Nephron (organoid): ENCODE measurements around the gene PAFAH1B2.

Experiments
- H3K27ac Mint-ChIP-seq, 3 experiments: 2 replicates each; pipeline ENCODE4 v1.8.0; 2020; ENCODE audit warnings: mixed read lengths in 3 of 3, mild to moderate bottlenecking in 2 of 3, moderate library complexity in 1 of 3
- H3K27me3 Mint-ChIP-seq: 2 replicates; pipeline ENCODE4 v1.8.0; 2021; ENCODE audit warnings: low read depth, mild to moderate bottlenecking, moderate library complexity, mixed read lengths
- H3K36me3 Mint-ChIP-seq: 2 replicates; pipeline ENCODE4 v1.8.0; 2020; ENCODE audit warnings: low read depth, mixed read lengths
- H3K4me1 Mint-ChIP-seq: 2 replicates; pipeline ENCODE4 v1.8.0; 2020; ENCODE audit warnings: mixed read lengths
- H3K4me3 Mint-ChIP-seq, 3 experiments: 2 replicates each; pipeline ENCODE4 v1.8.0; 2020; ENCODE audit warnings: mild to moderate bottlenecking in 3 of 3, mixed read lengths in 3 of 3, moderate library complexity in 2 of 3
- H3K9me3 Mint-ChIP-seq: 2 replicates; pipeline ENCODE4 v1.8.0; 2020; ENCODE audit warnings: mixed read lengths
- CTCF ChIP-seq, 3 experiments: fragments of 200-600 bp; sonication (generic); IDR thresholded peaks; one replicate each; pipeline ENCODE4 v1.5.0; 2021; ENCODE audit warnings: antibody characterized with exemption in 3 of 3; ENCODE audit not compliant: unreplicated experiment in 3 of 3

PAFAH1B2 gene

GRCh38 chr11:117183724-117184349, 39.8 kb downstream of the PAFAH1B2 start:
- H3K4me3 Mint-ChIP-seq: no peak overlapping the region
- peaks cover 4% of the 10 kb centered on the region for H3K27me3 Mint-ChIP-seq
- H3K4me1 Mint-ChIP-seq: peaks cover 16% of the 10 kb centered on the region
- no peak overlapping the region for H3K27ac Mint-ChIP-seq
- H3K9me3 Mint-ChIP-seq: no peaks in the 10 kb centered on the region
- TF ChIP-seq CTCF (IDR thresholded peaks at IDR 0.05; ENCODE audit: unreplicated experiment in 3 of 3): no peak
- peaks cover 34% of the 10 kb centered on the region for H3K36me3 Mint-ChIP-seq

GRCh38 chr11:117185736-117186430, 41.8 kb downstream of the PAFAH1B2 start:
- H3K27ac Mint-ChIP-seq: no peak overlapping the region
- peaks cover 34% of the 10 kb centered on the region for H3K36me3 Mint-ChIP-seq
- no peaks in the 10 kb centered on the region for H3K27me3 Mint-ChIP-seq
- no peak for TF ChIP-seq CTCF (IDR thresholded peaks at IDR 0.05; ENCODE audit: unreplicated experiment in 3 of 3)
- H3K4me3 Mint-ChIP-seq: no peak overlapping the region
- H3K4me1 Mint-ChIP-seq: peaks cover 3% of the 10 kb centered on the region
- no peaks in the 10 kb centered on the region for H3K9me3 Mint-ChIP-seq

- no peaks in the 10 kb centered on the region for H3K9me3 Mint-ChIP-seq
- H3K4me1 Mint-ChIP-seq: no peaks in the 10 kb centered on the region
- no peak overlapping the region for H3K4me3 Mint-ChIP-seq
- peaks cover 34% of the 10 kb centered on the region for H3K36me3 Mint-ChIP-seq
- no peak overlapping the region for H3K27ac Mint-ChIP-seq
- TF ChIP-seq CTCF (IDR thresholded peaks at IDR 0.05; ENCODE audit: unreplicated experiment in 3 of 3): no peak
- H3K27me3 Mint-ChIP-seq: no peaks in the 10 kb centered on the region
These were observed 42.3 kb downstream of the PAFAH1B2 start for GRCh38 chr11:117186431-117186761.

- no peaks in the 10 kb centered on the region for H3K27me3 Mint-ChIP-seq
- peaks cover 34% of the 10 kb centered on the region for H3K36me3 Mint-ChIP-seq
- no peaks in the 10 kb centered on the region for H3K9me3 Mint-ChIP-seq
- TF ChIP-seq CTCF (IDR thresholded peaks at IDR 0.05; ENCODE audit: unreplicated experiment in 3 of 3): no peak
- no peaks in the 10 kb centered on the region for H3K4me1 Mint-ChIP-seq
- peak overlapping the region in 1 of 3 experiments; percentile 2 for H3K27ac Mint-ChIP-seq
- no peak overlapping the region for H3K4me3 Mint-ChIP-seq
These were observed 42.9 kb downstream of the PAFAH1B2 start for GRCh38 chr11:117187007-117187406.

GRCh38 chr11:117187428-117187798, 43.3 kb downstream of the PAFAH1B2 start:
- no peaks in the 10 kb centered on the region for H3K4me1 Mint-ChIP-seq
- TF ChIP-seq CTCF (IDR thresholded peaks at IDR 0.05; ENCODE audit: unreplicated experiment in 3 of 3): no peak
- no peaks in the 10 kb centered on the region for H3K9me3 Mint-ChIP-seq
- no peaks in the 10 kb centered on the region for H3K27me3 Mint-ChIP-seq
- H3K27ac Mint-ChIP-seq: peak overlapping the region in 1 of 3 experiments; percentile 2
- peaks cover 34% of the 10 kb centered on the region for H3K36me3 Mint-ChIP-seq
- no peak overlapping the region for H3K4me3 Mint-ChIP-seq
